Fibroblast of lung (primary cell): Measurements from ENCODE around the gene VPS37C. TPM values are rescaled to one million over a fixed set of nuclear protein-coding genes. Genes with fewer than 3 reads are reported as not detected.

Experiments used
- DNase-seq, 2 donors: peaks; one replicate each; pipeline versions ENCODE4 v3.0.0 to v3.0.0-alpha.2; 2010; ENCODE audit warnings: low read depth in 2 of 2
- H2AFZ ChIP-seq: 2 replicates; pipeline ENCODE4 v1.5.1; 2012; ENCODE audit warnings: low read length, control low read depth, inconsistent platforms
- H3K27ac ChIP-seq: 2 replicates; pipeline ENCODE4 v1.5.1; 2011; ENCODE audit warnings: low read length, control low read depth; ENCODE audit not compliant: insufficient read depth
- H3K27me3 ChIP-seq: 2 replicates; pipeline ENCODE4 v1.5.1; 2011; ENCODE audit warnings: mild to moderate bottlenecking, low read length; ENCODE audit not compliant: control insufficient read depth, insufficient read depth
- H3K36me3 ChIP-seq: 2 replicates; pipeline ENCODE4 v1.5.1; 2011; ENCODE audit warnings: low read length; ENCODE audit not compliant: control insufficient read depth, insufficient read depth
- H3K4me1 ChIP-seq: 2 replicates; pipeline ENCODE4 v1.5.1; 2011; ENCODE audit warnings: low read length; ENCODE audit not compliant: control insufficient read depth, insufficient read depth; ENCODE audit errors: extremely low read depth
- H3K4me2 ChIP-seq: 2 replicates; pipeline ENCODE4 v1.5.1; 2011; ENCODE audit warnings: low read length, control low read depth; ENCODE audit not compliant: insufficient read depth; ENCODE audit errors: extremely low read depth
- H3K4me3 ChIP-seq, 4 experiments: fragments of 200-600 bp in 1 of 4; sonication (generic) in 1 of 4; replicated peaks in 1 of 4; 2 replicates each; pipeline ENCODE4 v1.5.1; 2011 to 2016; ENCODE audit warnings: low read length in 4 of 4, low read depth in 3 of 4, mild to moderate bottlenecking in 3 of 4, control low read depth in 2 of 4, inconsistent platforms in 1 of 4, mixed read lengths in 1 of 4; ENCODE audit not compliant: insufficient read depth in 1 of 4; ENCODE audit errors: control extremely low read depth in 1 of 4
- H3K79me2 ChIP-seq: 2 replicates; pipeline ENCODE4 v1.5.1; 2012; ENCODE audit warnings: mild to moderate bottlenecking, low read length, inconsistent platforms; ENCODE audit not compliant: control insufficient read depth, insufficient read depth
- H3K9ac ChIP-seq: 2 replicates; pipeline ENCODE4 v1.5.1; 2011; ENCODE audit warnings: mild to moderate bottlenecking, low read length, control low read depth; ENCODE audit not compliant: insufficient read depth
- H3K9me3 ChIP-seq: 2 replicates; pipeline ENCODE4 v1.5.1; 2012; ENCODE audit warnings: low read depth, low read length; ENCODE audit not compliant: control insufficient read depth, insufficient read depth
- H4K20me1 ChIP-seq: 2 replicates; pipeline ENCODE4 v1.5.1; 2011; ENCODE audit warnings: low read length; ENCODE audit not compliant: control insufficient read depth, insufficient read depth; ENCODE audit errors: extremely low read depth
- EZH2 ChIP-seq: IDR thresholded peaks from 2 replicates; pipeline ENCODE4 v1.5.1; 2012; ENCODE audit warnings: low read length, control low read depth, mild to moderate bottlenecking; ENCODE audit errors: missing control alignments
- polyA plus RNA-seq, 2 donors: library from polyadenylated mRNA; depleted of rRNA in 1 of 2; stranded (reverse) in 1 of 2; unstranded in 1 of 2; fragments of >200 nt; gene quantifications; 2 replicates each; pipeline ENCODE4 v1.2.1, GENCODE V29; 2011 to 2012; ENCODE audit warnings: missing spikeins in 1 of 2
- total RNA-seq: library from RNA; depleted of rRNA; stranded (reverse); fragments of >200 nt; gene quantifications from 2 replicates; pipeline ENCODE4 v1.2.1, GENCODE V29; 2014
- TF ChIP-seq, protein P1 (sequence below), 2 donors: IDR thresholded peaks in 1 of 2; conservative IDR thresholded peaks in 1 of 2; 1 replicate in 1 of 2; 2 replicates in 1 of 2; pipeline ENCODE4 v1.5.1; 2011 to 2012; ENCODE audit warnings: low read length in 2 of 2, control low read depth in 1 of 2, inconsistent platforms in 1 of 2, low read depth in 1 of 2, mild to moderate bottlenecking in 1 of 2

The VPS37C gene
- total and polyA plus RNA-seq, 2 donors (not counting 1 experiment from before 2014, with no cell fraction given), result 7.6 to 9.9 TPM

DNA sequence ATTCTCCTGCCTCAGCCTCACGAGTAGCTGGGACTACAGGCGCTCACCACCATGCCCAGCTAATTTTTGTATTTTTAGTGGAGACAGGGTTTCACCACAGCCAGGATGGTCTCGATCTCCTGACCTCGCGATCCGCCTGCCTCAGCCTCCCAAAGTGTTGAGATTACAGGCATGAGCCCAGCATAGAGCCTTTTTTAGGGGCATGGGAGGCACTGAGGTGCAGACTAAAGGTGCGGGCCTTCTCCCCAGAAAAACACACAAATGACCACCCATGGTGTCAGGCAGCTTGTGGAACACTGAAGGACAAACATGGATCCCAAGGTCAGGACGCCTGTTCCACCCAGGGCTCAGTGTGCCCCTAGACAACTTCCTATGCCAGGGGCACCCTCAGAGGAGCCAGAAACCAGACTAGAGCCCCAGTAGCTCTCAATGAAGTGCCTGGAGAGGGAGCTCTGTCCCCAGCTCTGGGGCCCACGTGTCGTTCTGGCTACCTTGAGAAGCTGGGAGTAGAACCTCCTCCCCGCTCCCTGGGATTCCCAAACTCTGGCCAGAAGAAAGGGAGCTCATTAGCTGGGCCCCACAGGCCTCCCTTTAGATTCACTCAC is 80.1 kb downstream of the VPS37C start:
- no peaks in the 10 kb centered on the region for H3K36me3 ChIP-seq
- no peaks in the 10 kb centered on the region for H3K9me3 ChIP-seq
- no peak overlapping the region for H3K27ac ChIP-seq
- no peaks in the 10 kb centered on the region for H3K79me2 ChIP-seq
- no peaks in the 10 kb centered on the region for H3K4me1 ChIP-seq
- H3K4me3 ChIP-seq, result no peak overlapping the region
- H3K27me3 ChIP-seq, result no peaks in the 10 kb centered on the region
- no peak overlapping the region for H2AFZ ChIP-seq
- no peak for TF ChIP-seq EZH2
- TF ChIP-seq, protein P1, sequence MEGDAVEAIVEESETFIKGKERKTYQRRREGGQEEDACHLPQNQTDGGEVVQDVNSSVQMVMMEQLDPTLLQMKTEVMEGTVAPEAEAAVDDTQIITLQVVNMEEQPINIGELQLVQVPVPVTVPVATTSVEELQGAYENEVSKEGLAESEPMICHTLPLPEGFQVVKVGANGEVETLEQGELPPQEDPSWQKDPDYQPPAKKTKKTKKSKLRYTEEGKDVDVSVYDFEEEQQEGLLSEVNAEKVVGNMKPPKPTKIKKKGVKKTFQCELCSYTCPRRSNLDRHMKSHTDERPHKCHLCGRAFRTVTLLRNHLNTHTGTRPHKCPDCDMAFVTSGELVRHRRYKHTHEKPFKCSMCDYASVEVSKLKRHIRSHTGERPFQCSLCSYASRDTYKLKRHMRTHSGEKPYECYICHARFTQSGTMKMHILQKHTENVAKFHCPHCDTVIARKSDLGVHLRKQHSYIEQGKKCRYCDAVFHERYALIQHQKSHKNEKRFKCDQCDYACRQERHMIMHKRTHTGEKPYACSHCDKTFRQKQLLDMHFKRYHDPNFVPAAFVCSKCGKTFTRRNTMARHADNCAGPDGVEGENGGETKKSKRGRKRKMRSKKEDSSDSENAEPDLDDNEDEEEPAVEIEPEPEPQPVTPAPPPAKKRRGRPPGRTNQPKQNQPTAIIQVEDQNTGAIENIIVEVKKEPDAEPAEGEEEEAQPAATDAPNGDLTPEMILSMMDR (conservative IDR thresholded peaks at IDR 0.05 in 1 of 2, IDR thresholded peaks at IDR 0.05 in 1 of 2; ENCODE audit: low read depth in 1 of 2, low read length in 2 of 2), result no peak
- no peak overlapping the region for H3K4me2 ChIP-seq
- H3K9ac ChIP-seq, result no peak overlapping the region
- H4K20me1 ChIP-seq, result no peaks in the 10 kb centered on the region
- no peak for DNase-seq

DNA sequence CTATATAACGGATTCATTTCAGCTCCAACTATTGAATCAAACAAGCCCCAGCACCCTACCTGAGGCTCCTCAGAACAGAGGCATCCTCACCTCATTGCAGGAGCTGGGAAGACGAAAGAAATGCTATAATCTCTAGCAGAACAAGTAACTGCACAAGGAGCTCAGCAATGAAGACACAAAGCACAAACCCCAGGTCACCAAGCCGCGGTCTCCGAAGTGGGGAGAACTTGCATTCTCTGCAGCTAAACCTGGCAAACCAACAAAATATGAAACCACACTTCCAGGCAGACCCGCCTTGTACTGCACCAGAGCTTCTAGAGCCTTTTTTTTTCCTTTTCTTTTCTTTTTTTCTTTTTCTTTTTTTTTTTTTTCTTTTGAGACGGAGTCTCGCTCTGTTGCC is 80.7 kb downstream of the VPS37C start:
- H3K9me3 ChIP-seq, result no peaks in the 10 kb centered on the region
- no peaks in the 10 kb centered on the region for H3K4me1 ChIP-seq
- H3K4me2 ChIP-seq, result no peak overlapping the region
- TF ChIP-seq, protein P1 (conservative IDR thresholded peaks at IDR 0.05 in 1 of 2, IDR thresholded peaks at IDR 0.05 in 1 of 2; ENCODE audit: low read depth in 1 of 2, low read length in 2 of 2), result no peak
- TF ChIP-seq EZH2, result no peak
- no peaks in the 10 kb centered on the region for H4K20me1 ChIP-seq
- H3K27me3 ChIP-seq, result no peaks in the 10 kb centered on the region
- no peaks in the 10 kb centered on the region for H3K79me2 ChIP-seq
- H3K9ac ChIP-seq, result no peak overlapping the region
- no peak overlapping the region for H3K4me3 ChIP-seq
- no peaks in the 10 kb centered on the region for H3K36me3 ChIP-seq
- H3K27ac ChIP-seq, result no peak overlapping the region
- no peak for DNase-seq
- H2AFZ ChIP-seq, result no peak overlapping the region

Other genes starting within 250 kb of the VPS37C start
- 18.7 and 21.5 TPM in 2 replicates for gene TMEM109, start 247.3 kb downstream of the VPS37C start, total RNA-seq
- gene TMEM109, start 247.3 kb downstream of the VPS37C start, polyA plus RNA-seq, result 34.9 and 42.4 TPM in 2 replicates
- 13.2 and 20.8 TPM in 2 replicates for gene TMEM132A, start 237.0 kb downstream of the VPS37C start, total RNA-seq
- 6.7 and 6.9 TPM in 2 replicates for gene TMEM132A, start 237.0 kb downstream of the VPS37C start, polyA plus RNA-seq
- 19.5 and 29.9 TPM in 2 replicates for gene SLC15A3, start 209.2 kb downstream of the VPS37C start, total RNA-seq
- 5.8 and 10.5 TPM in 2 replicates for gene SLC15A3, start 209.2 kb downstream of the VPS37C start, polyA plus RNA-seq
- gene CD6, start 189.7 kb downstream of the VPS37C start, total RNA-seq, result not detected in 2 replicates
- not detected in 2 replicates for gene CD6, start 189.7 kb downstream of the VPS37C start, polyA plus RNA-seq
- not detected in 2 replicates for gene CD5, start 58.9 kb downstream of the VPS37C start, total RNA-seq
- gene CD5, start 58.9 kb downstream of the VPS37C start, polyA plus RNA-seq, result not detected in 2 replicates
- gene PGA3, start 42.1 kb upstream of the VPS37C start, total RNA-seq, result 4.3 TPM in 1 of 2 replicates, not detected in the other
- gene PGA3, start 42.1 kb upstream of the VPS37C start, polyA plus RNA-seq, result 0.24 and 0.35 TPM in 2 replicates
- gene PGA4, start 60.9 kb upstream of the VPS37C start, total RNA-seq, result 2.3 TPM in 1 of 2 replicates, not detected in the other
- gene PGA4, start 60.9 kb upstream of the VPS37C start, polyA plus RNA-seq, result 0.28 TPM in 1 of 2 replicates, not detected in the other
- 3.3 TPM in 1 of 2 replicates, not detected in the other for gene PGA5, start 79.7 kb upstream of the VPS37C start, total RNA-seq
- 0.18 and 1.3 TPM in 2 replicates for gene PGA5, start 79.7 kb upstream of the VPS37C start, polyA plus RNA-seq
- 1.5 and 1.7 TPM in 2 replicates for gene VWCE, start 133.9 kb upstream of the VPS37C start, total RNA-seq
- gene VWCE, start 133.9 kb upstream of the VPS37C start, polyA plus RNA-seq, result 0.30 and 0.68 TPM in 2 replicates
- 241 and 282 TPM in 2 replicates for gene DDB1, start 171.7 kb upstream of the VPS37C start, total RNA-seq
- 289 and 298 TPM in 2 replicates for gene DDB1, start 171.7 kb upstream of the VPS37C start, polyA plus RNA-seq
- 15.9 and 27.1 TPM in 2 replicates for gene TKFC, start 171.8 kb upstream of the VPS37C start, total RNA-seq
- 11.5 and 15.9 TPM in 2 replicates for gene TKFC, start 171.8 kb upstream of the VPS37C start, polyA plus RNA-seq
- 39.3 and 65.1 TPM in 2 replicates for gene CYB561A3, start 200.5 kb upstream of the VPS37C start, total RNA-seq
- gene CYB561A3, start 200.5 kb upstream of the VPS37C start, polyA plus RNA-seq, result 43.9 and 48.3 TPM in 2 replicates
- 20.0 and 30.2 TPM in 2 replicates for gene TMEM138, start 200.9 kb upstream of the VPS37C start, total RNA-seq
- 78.0 and 95.9 TPM in 2 replicates for gene TMEM138, start 200.9 kb upstream of the VPS37C start, polyA plus RNA-seq
- gene TMEM216, start 231.2 kb upstream of the VPS37C start, total RNA-seq, result 10.4 and 12.3 TPM in 2 replicates
- 14.1 and 18.4 TPM in 2 replicates for gene TMEM216, start 231.2 kb upstream of the VPS37C start, polyA plus RNA-seq